Mesodermal cell (in vitro differentiated cells): ENCODE data around the gene EXOC3L2.

ENCODE experiments used
- H3K27ac ChIP-seq: 2 replicates; pipeline ENCODE4 v1.7.0; 2013; ENCODE audit warnings: mild to moderate bottlenecking, low read depth, low read length, moderate library complexity; ENCODE audit not compliant: severe bottlenecking
- H3K36me3 ChIP-seq: 2 replicates; pipeline ENCODE4 v1.7.1; 2013; ENCODE audit warnings: mild to moderate bottlenecking, low read length, moderate library complexity; ENCODE audit not compliant: control insufficient read depth, insufficient read depth
- H3K4me1 ChIP-seq: one replicate; pipeline ENCODE4 v1.7.1; 2013; ENCODE audit warnings: mild to moderate bottlenecking, low read length; ENCODE audit not compliant: insufficient read depth, control insufficient read depth, poor library complexity, severe bottlenecking
- H3K4me3 ChIP-seq: 2 replicates; pipeline ENCODE4 v1.7.0; 2013; ENCODE audit warnings: low read length, control low read depth, mild to moderate bottlenecking; ENCODE audit not compliant: insufficient read depth, poor library complexity, severe bottlenecking; ENCODE audit errors: extremely low read depth
- H3K9me3 ChIP-seq: 2 replicates; pipeline ENCODE4 v1.7.1; 2013; ENCODE audit warnings: mild to moderate bottlenecking, low read length, moderate library complexity; ENCODE audit not compliant: control insufficient read depth
- WGBS, 2 experiments: methylation state at CpG; one replicate each; pipeline ENCODE4 v1.1.5; 2013; ENCODE audit warnings: missing lambda C conversion rate in 2 of 2; ENCODE audit not compliant: insufficient coverage in 2 of 2; 5-methylcytosine and 5-hydroxymethylcytosine counted together

Gene EXOC3L2

DNA sequence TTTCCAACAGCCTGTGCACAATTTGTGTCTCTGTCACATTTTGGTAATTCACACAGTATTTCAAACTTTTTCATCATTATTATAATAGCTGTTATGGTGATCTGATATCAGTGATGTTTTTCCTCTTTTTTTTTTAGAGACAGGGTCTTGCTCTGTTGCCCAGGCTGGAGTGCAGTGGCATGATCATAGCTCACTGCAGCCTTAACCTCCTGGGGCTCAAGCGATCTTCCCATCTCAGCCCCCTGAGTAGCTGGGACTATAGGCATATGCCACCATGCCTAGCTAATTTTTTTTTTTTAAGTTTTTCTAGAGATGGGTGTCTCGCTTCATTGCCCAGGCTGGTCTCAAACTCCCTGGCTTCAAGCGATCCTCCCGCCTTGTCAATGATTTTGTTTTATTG is 11.6 kb upstream of the EXOC3L2 start:
- H3K36me3 ChIP-seq, result peaks cover 56% of the 10 kb centered on the region
- H3K9me3 ChIP-seq, result no peaks in the 10 kb centered on the region
- H3K27ac ChIP-seq, result no peak overlapping the region
- H3K4me3 ChIP-seq, result no peak overlapping the region
- WGBS, 2 experiments, result 100% methylated on average over 3 of the region's 4 CpGs; no CpG with 5 or more reads in 1 of the 2 experiments
- peaks cover 12% of the 10 kb centered on the region for H3K4me1 ChIP-seq

DNA sequence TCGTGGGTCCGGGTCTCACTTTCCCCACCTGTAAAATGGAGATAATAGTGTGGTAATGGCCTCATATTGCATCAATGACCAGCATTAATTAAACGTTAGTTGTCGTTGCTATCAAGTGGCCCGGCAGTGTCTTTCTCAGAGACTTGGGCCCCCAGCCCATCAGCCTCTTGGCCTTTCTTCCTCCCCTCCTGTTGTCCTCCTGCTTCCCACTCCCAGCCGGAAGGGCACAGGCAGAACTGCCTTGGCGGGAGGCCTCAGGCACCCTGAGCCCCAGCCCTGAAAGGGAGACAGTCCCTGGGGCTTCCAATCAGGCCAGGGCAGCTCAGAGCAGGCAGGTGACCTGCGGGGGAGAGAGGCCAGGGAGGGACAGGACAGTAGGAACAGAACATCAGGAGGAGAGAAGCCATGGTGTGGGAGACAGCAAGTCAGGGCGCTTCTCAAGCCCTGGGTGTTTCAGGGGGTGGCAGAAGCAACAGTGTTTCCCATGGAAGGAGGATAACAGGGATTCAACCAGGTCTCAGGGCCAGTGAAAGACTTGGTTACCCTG is 10.5 kb upstream of the EXOC3L2 start:
- Histone ChIP-seq H3K9me3 (no peaks in the 10 kb centered on the region), H3K4me1 (peaks cover 12% of the 10 kb centered on the region), H3K4me3 (no peak overlapping the region), H3K27ac (no peak overlapping the region), H3K36me3 (peaks cover 45% of the 10 kb centered on the region)
- 90 to 95% methylated on average over 2 to 9 of the region's 9 CpGs for WGBS, 2 experiments

DNA sequence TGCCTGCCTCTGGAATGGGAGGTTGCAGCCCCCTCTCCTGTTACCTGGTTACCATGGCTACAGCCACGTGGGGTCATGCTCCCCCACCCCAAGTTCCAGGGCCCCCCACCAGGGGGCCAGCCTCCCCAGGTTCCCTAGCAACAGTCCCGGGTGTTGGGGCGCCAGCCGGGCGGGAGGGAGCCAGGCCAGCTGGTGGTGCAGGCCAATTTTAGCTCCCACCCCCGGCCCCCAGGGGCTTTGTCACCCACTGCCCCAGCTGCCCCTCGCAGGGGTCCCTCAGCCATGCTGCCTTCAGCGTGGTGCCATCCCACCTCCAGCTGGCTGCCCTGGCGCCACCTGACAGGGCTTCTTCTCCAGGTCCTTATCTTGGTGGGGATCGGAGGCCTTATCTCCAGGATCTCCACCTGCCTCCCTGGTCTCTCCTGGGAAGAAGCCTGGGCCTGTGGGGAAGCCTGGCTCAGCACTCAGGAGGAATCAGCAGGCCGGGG is 8.9 kb upstream of the EXOC3L2 start:
- Histone ChIP-seq H3K36me3 (peaks cover 35% of the 10 kb centered on the region), H3K4me1 (peaks cover 12% of the 10 kb centered on the region), H3K9me3 (no peaks in the 10 kb centered on the region), H3K4me3 (no peak overlapping the region), H3K27ac (no peak overlapping the region)
- WGBS, 2 experiments, result 88 to 95% methylated on average over 7 to 11 of the region's 11 CpGs

DNA sequence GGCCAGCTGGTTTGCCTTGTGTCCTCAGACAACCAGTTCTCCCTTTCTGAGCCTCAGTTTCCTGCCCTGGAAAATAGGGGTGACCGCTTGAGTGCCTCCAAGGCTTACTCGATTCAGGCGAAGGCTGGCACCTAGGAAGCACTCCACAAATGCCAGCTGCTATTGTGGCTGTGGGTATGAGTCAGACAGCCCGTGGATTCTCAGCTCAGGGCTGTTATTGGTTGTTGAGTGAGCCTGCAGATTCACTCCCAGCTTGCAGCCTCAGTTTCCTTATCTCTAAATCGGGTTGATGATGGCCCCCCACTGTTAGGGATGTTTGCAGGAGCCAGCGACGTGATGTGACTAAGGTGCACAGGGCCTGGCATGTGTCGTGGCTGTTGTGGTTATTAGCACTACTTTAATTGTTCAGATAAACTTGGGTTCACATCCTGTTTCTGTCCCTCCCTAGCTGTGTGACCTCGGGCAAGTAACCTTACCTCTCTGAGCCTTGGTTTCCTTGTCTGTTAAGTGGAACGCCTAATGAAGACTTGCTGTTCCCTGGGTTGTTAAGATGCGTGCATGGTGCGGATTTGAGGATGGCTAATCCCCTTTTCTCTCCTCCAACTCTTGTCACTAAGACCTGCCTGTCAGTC is 8.3 kb upstream of the EXOC3L2 start:
- 91 to 94% methylated on average over 9 to 10 of the region's 12 CpGs for WGBS, 2 experiments
- no peak overlapping the region for H3K4me3 ChIP-seq
- H3K27ac ChIP-seq, result no peak overlapping the region
- H3K9me3 ChIP-seq, result no peaks in the 10 kb centered on the region
- H3K4me1 ChIP-seq, result peaks cover 12% of the 10 kb centered on the region
- H3K36me3 ChIP-seq, result peaks cover 30% of the 10 kb centered on the region

DNA sequence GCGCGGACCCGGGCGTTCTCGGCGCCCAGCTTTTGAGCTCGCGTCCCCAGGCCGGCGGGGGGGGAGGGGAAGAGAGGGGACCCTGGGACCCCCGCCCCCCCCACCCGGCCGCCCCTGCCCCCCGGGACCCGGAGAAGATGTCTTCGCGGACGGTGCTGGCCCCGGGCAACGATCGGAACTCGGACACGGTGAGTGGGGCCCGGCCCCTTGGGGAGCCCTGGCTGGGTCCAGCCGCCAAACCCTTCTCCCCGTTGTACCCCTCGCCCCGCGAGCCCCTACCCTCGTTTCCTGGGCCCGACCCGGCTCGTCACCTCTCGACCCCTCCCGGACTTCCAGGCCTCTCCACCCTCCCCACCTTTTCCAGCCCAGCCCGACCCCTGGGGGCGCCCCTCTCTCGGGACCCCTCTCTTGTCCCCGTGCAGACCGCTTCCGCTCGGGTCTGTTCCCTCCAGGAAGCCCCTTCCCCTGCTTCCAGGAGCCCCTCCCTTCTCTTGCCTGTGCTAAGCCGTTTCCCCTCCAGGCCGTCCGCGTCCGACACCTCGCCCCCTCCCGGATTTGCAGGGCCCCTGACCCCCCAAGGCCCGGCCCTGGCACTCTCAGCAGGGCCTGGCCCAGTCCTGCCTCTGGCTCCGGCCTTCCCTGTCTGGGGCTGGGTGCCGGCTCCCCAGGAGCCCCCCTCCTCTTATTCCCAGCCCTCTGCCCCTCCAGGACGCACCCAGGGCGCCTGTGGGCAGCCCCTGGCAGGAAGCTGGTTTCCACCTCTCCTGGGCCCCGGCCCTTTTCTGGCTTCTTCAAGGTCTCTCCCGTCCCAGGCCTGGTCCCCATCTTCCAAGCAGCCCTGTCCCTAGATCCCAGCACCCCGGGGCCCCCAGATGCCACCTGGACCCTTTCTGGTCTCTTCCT is 6.5 kb upstream of the EXOC3L2 start:
- H3K4me3 ChIP-seq, result peak overlapping the region; percentile 78
- peaks cover 17% of the 10 kb centered on the region for H3K4me1 ChIP-seq
- peaks cover 26% of the 10 kb centered on the region for H3K36me3 ChIP-seq
- peak overlapping the region; percentile 45 for H3K27ac ChIP-seq
- H3K9me3 ChIP-seq, result no peaks in the 10 kb centered on the region
- WGBS, 2 experiments, result 6 to 8% methylated on average over 29 to 33 of the region's 57 CpGs

DNA sequence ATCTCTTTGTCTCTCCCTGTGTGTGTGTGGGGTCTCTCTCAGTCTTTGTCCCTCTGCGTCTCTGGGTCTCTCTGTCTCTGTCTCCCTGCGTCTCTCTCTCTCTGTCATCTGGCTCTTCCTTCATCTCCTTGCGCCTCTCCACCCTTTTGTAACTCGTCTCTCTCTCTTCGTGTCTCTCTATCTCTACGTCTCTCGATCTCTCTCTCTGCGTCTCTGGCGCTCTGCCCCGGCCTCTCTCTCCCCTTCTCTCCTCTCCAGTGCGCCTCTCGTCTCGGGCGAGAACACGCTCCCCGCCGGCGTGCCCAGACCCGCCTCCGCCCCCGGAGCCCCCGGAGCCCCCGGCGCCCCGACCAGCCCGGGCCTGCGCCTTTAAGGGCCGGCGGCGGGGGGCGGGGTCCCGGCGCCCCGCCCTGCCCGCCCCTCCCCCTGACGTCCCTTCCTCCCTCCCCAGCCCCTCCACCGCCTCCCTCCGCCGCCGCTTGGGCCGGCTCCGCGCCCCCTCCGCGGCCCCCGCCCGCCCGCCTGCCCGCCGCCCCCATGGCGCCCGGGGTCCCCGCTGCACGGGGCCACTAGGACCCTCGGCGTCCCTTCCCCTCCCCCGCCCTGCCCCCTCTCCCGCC is 5.7 kb upstream of the EXOC3L2 start, which contains the start of gene MARK4:
MARK4 (plus strand) TSS at position 440 of the 620 bp plus-strand sequence. CDS start 318 bp downstream, outside the sequence.
- WGBS, 2 experiments, result 0% methylated on average over 7 to 21 of the region's 58 CpGs
- peak within 1 kb of the TSS; percentile 45 for H3K27ac ChIP-seq
- H3K36me3 ChIP-seq, result peaks cover 25% of the 10 kb centered on the region
- H3K4me1 ChIP-seq, result peaks cover 21% of the 10 kb centered on the region
- H3K9me3 ChIP-seq, result no peaks in the 10 kb centered on the region
- H3K4me3 ChIP-seq, result peak within 1 kb of the TSS; percentile 78

DNA sequence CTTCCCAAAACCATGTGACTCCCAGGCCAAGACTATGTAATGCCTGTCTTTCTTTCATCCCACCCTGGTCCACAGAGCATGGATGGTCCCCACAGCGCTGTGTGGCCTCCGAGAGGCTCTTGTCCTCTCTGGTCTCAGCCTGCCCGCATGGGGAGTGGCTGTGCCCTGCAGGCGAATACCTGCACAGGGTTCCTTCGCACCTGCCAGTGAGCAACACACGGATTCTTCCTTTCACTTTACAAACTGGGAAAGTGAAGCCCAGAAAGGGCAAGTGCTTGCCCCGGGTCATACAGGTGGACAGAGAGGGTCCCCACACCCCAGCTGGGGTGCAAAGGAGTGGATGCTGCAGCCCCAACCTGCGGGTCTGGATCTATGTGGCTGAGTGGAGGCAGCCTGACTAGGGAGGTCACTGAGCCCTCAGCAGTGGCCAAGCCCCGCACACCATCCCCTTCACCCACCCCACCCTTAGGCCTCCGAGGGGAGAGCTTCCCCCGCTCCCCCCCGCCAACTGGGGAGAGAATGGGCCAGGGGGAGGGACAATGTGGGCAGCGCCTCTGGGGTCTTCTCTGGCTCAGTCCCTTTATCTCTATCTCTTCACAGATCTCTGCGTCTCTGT is 5.1 kb upstream of the EXOC3L2 start:
- Histone ChIP-seq H3K36me3 (peaks cover 21% of the 10 kb centered on the region), H3K4me1 (peaks cover 27% of the 10 kb centered on the region), H3K27ac (no peak overlapping the region), H3K9me3 (no peaks in the 10 kb centered on the region), H3K4me3 (peak overlapping the region; percentile 53)
- 47 to 75% methylated on average over 4 to 7 of the region's 14 CpGs for WGBS, 2 experiments

DNA sequence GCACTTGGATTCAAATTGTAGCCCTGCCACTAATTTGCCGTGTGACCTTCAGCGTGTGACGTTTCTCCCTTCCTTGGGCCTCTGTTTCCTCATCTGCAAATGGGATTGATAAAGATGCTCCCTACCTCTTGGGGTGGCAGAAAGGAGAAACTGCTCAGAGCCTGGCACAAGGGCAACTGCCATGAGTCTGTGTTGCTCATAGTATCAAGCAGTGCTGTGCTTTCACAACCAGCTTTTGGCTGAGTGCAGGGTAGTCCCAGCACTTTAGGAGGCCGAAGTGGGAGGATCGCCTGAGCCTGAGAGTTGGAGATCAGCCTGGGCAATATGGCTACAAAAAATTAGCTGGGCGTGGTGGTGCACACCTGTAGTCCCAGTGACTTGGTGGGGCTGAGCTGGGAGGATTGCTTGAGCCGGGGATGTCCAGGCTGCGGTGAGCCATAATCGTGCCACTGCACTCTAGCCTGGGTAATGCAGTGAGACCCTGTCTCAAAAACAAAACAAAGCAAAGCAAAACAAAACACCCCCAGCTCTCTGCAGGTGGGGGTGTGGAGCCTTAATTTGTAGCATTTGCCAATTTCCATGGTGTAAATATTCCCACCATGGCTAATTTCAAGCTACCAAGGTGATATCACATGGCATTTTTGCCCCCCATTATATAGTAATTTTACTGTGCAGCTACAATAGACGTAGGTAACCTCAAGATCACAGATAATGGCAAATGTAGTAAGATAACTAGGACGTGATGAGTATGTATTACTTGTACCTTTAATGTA is 4.2 kb upstream of the EXOC3L2 start:
- Histone ChIP-seq H3K4me1 (peaks cover 30% of the 10 kb centered on the region), H3K27ac (no peak overlapping the region), H3K36me3 (peaks cover 15% of the 10 kb centered on the region), H3K9me3 (no peaks in the 10 kb centered on the region), H3K4me3 (no peak overlapping the region)
- WGBS, 2 experiments, result 63 to 93% methylated on average over 5 to 7 of the region's 11 CpGs

DNA sequence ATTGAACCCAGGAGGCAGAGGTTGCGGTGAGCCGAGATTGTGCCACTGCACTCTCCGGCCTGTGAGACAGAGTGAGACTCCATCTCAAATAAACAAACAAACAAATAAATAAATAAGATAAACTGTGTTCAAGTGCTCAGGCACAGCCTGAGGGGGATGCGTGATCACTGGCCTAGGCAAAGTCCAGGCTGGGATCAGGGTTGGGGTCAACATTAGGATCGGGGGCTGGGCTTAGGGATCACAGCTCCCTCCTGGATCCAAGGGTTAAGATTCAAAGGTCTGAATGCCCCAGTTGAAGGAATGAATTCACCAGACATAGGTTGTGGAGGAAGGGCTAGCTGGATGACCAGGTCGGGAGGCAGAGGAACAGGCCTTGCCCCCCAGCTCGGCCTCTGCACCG is 1.9 kb upstream of the EXOC3L2 start:
- Histone ChIP-seq H3K9me3 (no peaks in the 10 kb centered on the region), H3K4me3 (no peak overlapping the region), H3K4me1 (peaks cover 30% of the 10 kb centered on the region), H3K27ac (no peak overlapping the region), H3K36me3 (no peaks in the 10 kb centered on the region)
- 94 to 96% methylated on average over 2 to 6 of the region's 8 CpGs for WGBS, 2 experiments
